Measurements from ENCODE around the gene CLEC16A.

The CLEC16A gene

GRCh38 chr16:11104168-11105037 is 160.0 kb downstream of the CLEC16A start:
- DNase-seq: peak; percentile 47

- peak; percentile 60 for DNase-seq
These were observed 160.9 kb downstream of the CLEC16A start for GRCh38 chr16:11105038-11105903.

DNA sequence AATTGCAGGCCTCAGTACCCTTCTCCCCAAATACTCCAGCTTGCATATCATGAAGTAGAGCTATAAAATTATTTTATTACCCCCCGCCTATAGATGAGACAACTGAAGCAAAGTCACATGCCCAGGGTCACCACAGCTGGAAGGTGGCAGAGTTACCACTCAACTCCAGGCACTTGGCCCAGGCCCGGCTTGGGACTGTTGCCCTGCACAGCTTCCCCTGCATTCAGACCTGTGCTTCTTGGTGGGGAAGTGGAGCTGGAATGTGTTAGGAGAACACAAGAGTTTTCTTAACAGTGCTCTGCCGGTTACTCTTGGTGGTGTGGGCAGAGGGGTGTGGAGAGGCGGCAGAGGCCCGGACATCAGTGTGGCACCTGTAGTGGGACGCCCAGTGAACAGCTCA is 162.4 kb downstream of the CLEC16A start:
- no peak for DNase-seq

- no peak for DNase-seq
These were observed 163.6 kb downstream of the CLEC16A start for GRCh38 chr16:11107780-11108465.

DNA sequence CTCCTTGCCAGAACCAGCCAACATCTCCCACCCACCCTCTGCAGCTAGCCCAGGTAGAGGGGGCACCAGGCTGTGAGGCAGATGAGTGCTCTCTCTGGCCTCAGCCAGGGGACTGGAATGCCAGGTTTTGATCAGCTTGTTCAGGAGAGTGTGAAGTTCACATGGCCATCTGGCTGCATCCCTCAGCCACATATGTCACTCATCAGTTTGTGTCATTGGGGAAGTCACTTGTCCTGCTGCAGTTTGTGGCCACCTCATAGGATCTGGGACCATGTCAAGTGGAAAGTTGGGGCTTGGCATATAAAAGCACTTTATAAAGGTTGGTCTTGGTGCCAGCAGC is 164.1 kb downstream of the CLEC16A start:
- no peak for DNase-seq

GRCh38 chr16:11109566-11109965 is 165.2 kb downstream of the CLEC16A start:
- DNase-seq: no peak

GRCh38 chr16:11111150-11111549 is 166.8 kb downstream of the CLEC16A start:
- no peak for DNase-seq

- no peak for DNase-seq
These were observed 167.7 kb downstream of the CLEC16A start for GRCh38 chr16:11111856-11112634.

- DNase-seq: peak; percentile 58
These were observed 168.5 kb downstream of the CLEC16A start for GRCh38 chr16:11112723-11113348.

DNA sequence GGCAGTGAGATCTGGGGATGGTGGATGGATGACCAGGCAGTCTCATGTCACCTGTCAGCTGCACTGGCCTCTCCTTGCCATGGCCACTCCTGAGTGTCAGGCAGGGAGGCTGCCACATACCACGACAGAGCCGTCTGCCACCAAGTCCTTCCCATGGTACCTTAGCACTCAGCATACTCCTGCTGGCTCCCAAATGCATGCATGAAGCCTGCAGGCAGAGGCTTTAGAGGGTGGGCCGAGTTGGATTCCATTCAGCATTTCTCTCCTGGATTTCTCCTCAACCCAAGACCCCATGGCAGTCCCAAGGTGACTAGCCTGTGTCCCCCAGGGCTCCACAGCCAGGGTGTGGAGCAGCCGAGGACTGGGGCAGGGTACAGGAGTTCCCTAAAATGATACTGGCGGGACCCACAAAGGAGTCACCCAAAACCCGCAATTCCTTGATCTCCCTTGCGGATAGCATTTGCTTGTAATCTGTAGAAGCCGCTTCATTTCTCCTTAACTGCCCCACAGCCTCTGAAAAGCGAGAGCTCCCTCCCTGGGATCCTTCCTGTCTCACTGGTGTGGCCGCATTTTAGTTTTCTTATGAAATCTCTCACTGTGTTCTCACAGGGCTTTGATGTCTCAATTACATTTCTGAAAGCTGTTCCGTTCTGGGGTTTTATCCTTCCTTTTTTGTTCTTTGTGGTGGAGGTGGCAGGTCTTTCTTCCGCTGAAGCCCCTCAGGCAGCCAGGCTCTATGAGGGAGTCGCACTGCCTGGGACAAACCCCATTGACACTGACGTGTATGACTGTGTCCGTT is 170.2 kb downstream of the CLEC16A start:
- peak; percentile 68 for DNase-seq

DNA sequence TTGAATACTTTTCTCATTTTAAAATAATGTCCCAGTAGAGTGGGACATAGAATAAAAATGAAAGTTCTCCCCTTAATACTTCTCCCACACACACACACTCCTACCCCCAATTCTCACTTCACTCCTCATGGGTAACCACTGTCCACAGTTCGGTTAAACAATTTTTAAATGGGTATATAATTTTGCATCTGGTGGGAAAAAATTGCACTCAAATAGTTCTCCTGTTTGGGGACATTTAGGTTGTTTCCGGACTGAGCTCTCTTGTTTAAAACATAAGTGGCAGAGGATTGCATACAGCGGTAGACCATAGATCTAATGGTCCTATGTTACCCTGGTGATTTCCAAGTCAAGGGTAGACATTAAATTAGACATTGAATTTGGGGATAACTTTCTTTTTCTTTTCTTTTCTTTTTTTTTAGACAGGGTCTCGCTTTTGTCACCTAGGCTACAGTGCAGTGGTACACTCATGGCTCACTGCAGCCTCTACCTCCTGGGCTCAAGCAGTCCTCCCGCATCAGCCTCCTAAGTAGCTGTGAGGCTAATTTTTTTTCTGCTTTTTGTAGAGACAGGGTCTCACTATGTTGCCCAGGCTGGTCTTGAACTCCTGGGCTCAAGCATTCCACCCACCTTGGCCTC is 173.3 kb downstream of the CLEC16A start:
- DNase-seq: no peak

DNA sequence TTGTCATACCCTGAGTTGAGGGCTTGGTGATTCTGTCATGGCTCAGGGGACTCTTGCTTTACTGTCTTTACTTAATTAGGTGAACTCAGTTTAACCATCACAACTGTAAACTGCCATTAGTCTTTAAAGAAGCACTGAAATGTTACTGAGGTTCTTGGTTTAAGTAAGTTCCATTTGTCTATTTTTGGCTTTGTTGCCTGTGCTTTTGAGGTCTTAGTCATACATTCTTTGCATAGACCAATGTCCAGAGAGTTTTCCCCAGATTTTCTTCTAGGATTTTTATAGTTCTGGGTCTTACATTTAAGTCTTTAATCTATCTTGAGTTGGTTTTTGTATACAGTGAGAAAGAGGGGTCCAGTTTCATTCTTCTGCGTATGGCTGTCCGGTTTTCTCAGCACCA is 174.1 kb downstream of the CLEC16A start:
- DNase-seq: no peak

- no peak for DNase-seq
These were observed 176.8 kb downstream of the CLEC16A start for GRCh38 chr16:11121083-11121608.

DNA sequence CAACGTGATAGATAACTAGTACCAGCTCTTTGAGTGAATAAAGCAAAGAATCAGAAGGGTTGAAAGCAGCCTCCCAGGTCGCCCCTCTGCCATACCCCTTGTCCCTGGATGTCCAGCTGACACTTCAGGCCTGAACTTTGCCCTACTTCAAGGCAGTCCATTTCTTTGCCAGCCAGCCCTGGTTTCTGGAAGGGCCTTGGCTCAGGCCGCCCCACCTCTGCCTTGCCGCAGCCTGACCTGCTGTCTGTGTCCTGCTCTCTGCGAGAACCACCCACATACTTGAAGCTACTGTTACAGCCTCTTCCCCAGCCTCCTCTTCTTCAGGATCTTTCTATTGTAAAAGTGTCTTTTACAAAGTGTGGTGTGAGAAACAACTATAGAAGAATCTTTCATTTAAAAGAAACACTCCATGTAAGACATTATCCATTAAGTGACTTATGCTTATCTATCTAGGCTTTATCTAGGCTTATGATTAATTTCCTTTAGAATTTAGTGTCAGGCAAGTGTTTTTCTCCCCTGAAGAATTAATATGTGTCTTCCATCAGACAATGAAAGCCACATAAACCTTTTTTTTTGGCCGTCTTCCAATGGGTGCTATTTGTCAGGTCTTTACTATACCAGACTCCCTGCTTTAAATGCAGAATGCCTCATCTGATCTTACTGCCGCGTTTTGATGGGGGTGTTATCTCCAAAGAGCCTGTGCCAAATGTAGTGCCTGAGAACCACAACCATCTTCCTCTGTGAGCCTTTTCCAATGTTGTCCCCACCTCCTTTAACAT is 177.7 kb downstream of the CLEC16A start:
- DNase-seq: no peak

DNA sequence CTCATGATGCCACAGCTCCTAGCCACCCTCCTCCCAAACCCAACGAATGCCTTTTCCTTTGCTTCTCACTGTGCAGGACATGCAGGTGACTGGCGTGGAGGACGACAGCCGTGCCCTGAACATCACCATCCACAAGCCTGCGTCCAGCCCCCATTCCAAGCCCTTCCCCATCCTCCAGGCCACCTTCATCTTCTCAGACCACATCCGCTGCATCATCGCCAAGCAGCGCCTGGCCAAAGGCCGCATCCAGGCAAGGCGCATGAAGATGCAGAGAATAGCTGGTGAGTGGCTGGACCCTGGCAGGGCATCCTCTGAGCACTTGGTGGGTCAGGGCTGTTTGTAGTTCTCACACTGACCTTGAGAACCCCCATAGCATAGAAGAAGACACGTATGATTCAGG is 179.3 kb downstream of the CLEC16A start:
- no peak for DNase-seq

- no peak for DNase-seq
These were observed 181.6 kb downstream of the CLEC16A start for GRCh38 chr16:11125936-11126335.

DNA sequence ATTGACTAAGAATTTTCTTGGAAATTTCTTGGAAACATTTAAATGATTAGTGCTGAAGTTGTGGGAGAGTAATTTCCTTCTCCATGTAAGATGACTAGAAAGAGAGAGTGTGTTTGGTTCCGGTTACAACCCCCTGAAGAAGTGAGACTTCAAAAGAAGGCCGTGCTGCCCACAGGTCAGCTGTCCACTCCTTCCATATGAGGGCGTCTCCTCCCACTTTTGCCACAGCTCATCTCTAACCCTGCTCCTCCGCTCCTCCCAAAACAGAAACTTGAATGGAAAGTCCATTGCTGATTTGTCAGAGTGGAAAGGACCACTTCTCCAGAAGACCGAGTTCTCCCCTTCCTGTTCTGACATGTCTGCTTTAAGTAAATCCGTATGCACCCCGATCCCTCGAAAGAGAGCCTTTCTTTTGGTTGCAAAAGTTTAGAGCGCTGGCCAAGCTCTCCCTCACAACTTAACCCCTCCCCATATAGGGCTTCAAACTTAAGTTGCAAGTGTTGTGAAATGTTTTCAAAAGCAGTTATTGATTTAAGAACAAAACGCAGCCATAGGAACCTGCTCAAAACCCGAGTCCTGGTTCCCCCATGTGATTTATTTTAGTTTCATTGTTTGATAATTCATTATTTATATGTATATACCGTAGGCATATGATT is 182.2 kb downstream of the CLEC16A start:
- DNase-seq: no peak

GRCh38 chr16:11127610-11128195 is 183.3 kb downstream of the CLEC16A start:
- DNase-seq: no peak
